HepG2 (cell line): ENCODE results near the gene SLFNL1. TPM values are rescaled to one million over a fixed set of nuclear protein-coding genes. Genes with fewer than 3 reads are reported as not detected.

Experiments used
- CSRNP1 ChIP-seq: sonication (generic); formaldehyde crosslinking; IDR thresholded peaks from 2 replicates; pipeline ENCODE4 v1.8.1; 2023; ENCODE audit warnings: mild to moderate bottlenecking, missing genetic modification reagents
- FOXP4 ChIP-seq: sonication (generic); formaldehyde crosslinking; IDR thresholded peaks from 2 replicates; pipeline ENCODE4 v1.4.0; 2020; ENCODE audit warnings: missing genetic modification reagents
- GTF2F1 ChIP-seq: fragments of 150-350 bp; IDR thresholded peaks from 2 replicates; pipeline ENCODE4 v1.6.1; 2014; ENCODE audit warnings: low read length
- MIER2 ChIP-seq: IDR thresholded peaks from 2 replicates; pipeline ENCODE4 v1.6.1; 2016; ENCODE audit warnings: missing biosample characterization, missing genetic modification reagents
- MXI1 ChIP-seq: IDR thresholded peaks from 3 replicates; pipeline ENCODE4 v1.6.1; 2012; ENCODE audit warnings: low read depth, low read length, inconsistent platforms, borderline replicate concordance
- MYC ChIP-seq: sonication (generic); formaldehyde crosslinking; IDR thresholded peaks from 2 replicates; pipeline ENCODE4 v1.9.0; 2021; ENCODE audit warnings: missing genetic modification reagents, borderline replicate concordance
- NR2C2 ChIP-seq: sonication (generic); formaldehyde crosslinking; IDR thresholded peaks from 2 replicates; pipeline ENCODE4 v1.4.0; 2020; ENCODE audit warnings: missing genetic modification reagents, mild to moderate bottlenecking, moderate library complexity, borderline replicate concordance
- SKI ChIP-seq: fragments of 450-650 bp; IDR thresholded peaks from one replicate; pipeline ENCODE4 v1.6.1; 2018; ENCODE audit warnings: mild to moderate bottlenecking; ENCODE audit not compliant: partially characterized antibody
- SKIL ChIP-seq: sonication (generic); formaldehyde crosslinking; IDR thresholded peaks from 2 replicates; pipeline ENCODE4 v1.8.0; 2022; ENCODE audit warnings: missing genetic modification reagents, mild to moderate bottlenecking, moderate library complexity, borderline replicate concordance
- SNRNP70 ChIP-seq: fragments of 200-400 bp; formaldehyde crosslinking; IDR thresholded peaks from 2 replicates; pipeline ENCODE4 v1.6.1; 2017; ENCODE audit warnings: mild to moderate bottlenecking, low read depth, low read length, moderate library complexity
- THAP7 ChIP-seq: sonication (generic); formaldehyde crosslinking; IDR thresholded peaks from 2 replicates; pipeline ENCODE4 v1.8.1; 2023; ENCODE audit warnings: mild to moderate bottlenecking, missing genetic modification reagents
- TMF1 ChIP-seq: sonication (generic); formaldehyde crosslinking; IDR thresholded peaks from 2 replicates; pipeline ENCODE4 v1.8.1; 2022; ENCODE audit warnings: low read depth, missing genetic modification reagents
- ZFP36L2 ChIP-seq: sonication (generic); formaldehyde crosslinking; IDR thresholded peaks from 2 replicates; pipeline ENCODE4 v1.4.0; 2020; ENCODE audit warnings: missing genetic modification reagents
- ZNF253 ChIP-seq: sonication (generic); formaldehyde crosslinking; IDR thresholded peaks from 2 replicates; pipeline ENCODE4 v1.8.0; 2022; ENCODE audit warnings: mild to moderate bottlenecking, missing genetic modification reagents, borderline replicate concordance
- ZNF362 ChIP-seq: sonication (generic); formaldehyde crosslinking; IDR thresholded peaks from 2 replicates; pipeline ENCODE4 v1.4.0; 2020; ENCODE audit warnings: missing genetic modification reagents, mild to moderate bottlenecking, borderline replicate concordance
- ZNF615 ChIP-seq: sonication (generic); formaldehyde crosslinking; IDR thresholded peaks from 2 replicates; pipeline ENCODE4 v1.5.0; 2020; ENCODE audit warnings: mild to moderate bottlenecking, missing genetic modification reagents, borderline replicate concordance
- ZNF619 ChIP-seq: sonication (generic); formaldehyde crosslinking; IDR thresholded peaks from 2 replicates; pipeline ENCODE4 v1.4.0; 2020; ENCODE audit warnings: mild to moderate bottlenecking, missing genetic modification reagents
- polyA plus RNA-seq, 8 experiments: library from polyadenylated mRNA; depleted of rRNA in 3 of 8; stranded (reverse) in 7 of 8; unstranded in 1 of 8; fragments of >200 nt; fragmentation: Illumina TruSeq in 4 of 8; extraction: Trizol in 4 of 8; gene quantifications; 2 replicates each; pipeline versions ENCODE4 v1.2.1 to v1.2.3, GENCODE V29; 2011 to 2016; ENCODE audit warnings: low read depth in 4 of 8, missing spikeins in 1 of 8, mixed read lengths in 1 of 8; ENCODE audit not compliant: insufficient read depth in 1 of 8
- total RNA-seq, 5 experiments: library from RNA; depleted of rRNA; stranded (reverse); fragments of >200 nt; fragmentation: Illumina TruSeq; extraction: Trizol; gene quantifications; 2 replicates each; pipeline ENCODE4 v1.2.3, GENCODE V29; 2016; ENCODE audit warnings: low read depth in 1 of 5

Gene SLFNL1
- total and polyA plus RNA-seq, 2 of the 13 experiments (the other 11 are each of a cell fraction or from before 2014, with no cell fraction given) = 0.07 to 0.20 TPM

GRCh38 chr1:40979241-40980067, 42.1 kb downstream of the SLFNL1 start, which contains the start of gene CTPS1 (continued):
- TF ChIP-seq MYC = peak; percentile 88
- no peak for TF ChIP-seq ZFP36L2 (CRISPR knock-in tag)
- TF ChIP-seq NR2C2 (CRISPR knock-in tag) = 0 out of 2 replicates have a peak, but pooled peaks have one; percentile 12
- TF ChIP-seq MIER2 (CRISPR knock-in tag) = no peak
- no peak for TF ChIP-seq GTF2F1
- no peak for TF ChIP-seq ZNF362 (CRISPR knock-in tag)
- peak; percentile 83 for TF ChIP-seq CSRNP1
- TF ChIP-seq THAP7 (CRISPR knock-in tag) = peak; percentile 91; the same call in 1 of the 2 replicates
- no peak for TF ChIP-seq ZNF615 (CRISPR knock-in tag)
- TF ChIP-seq SNRNP70 = no peak
- TF ChIP-seq SKIL (CRISPR knock-in tag) = no peak
- no peak; the same call in none of the 2 replicates for TF ChIP-seq TMF1 (CRISPR knock-in tag)
- no peak for TF ChIP-seq FOXP4
- TF ChIP-seq SKI = peak; percentile 25
- no peak for TF ChIP-seq ZNF253
- TF ChIP-seq ZNF619 (CRISPR knock-in tag) = 0 out of 2 replicates have a peak, but pooled peaks have one; percentile 21
- TF ChIP-seq MXI1 = peak; percentile 75; the same call in 1 of the 3 replicates
